K562 (cell line): ENCODE results near the gene FCHSD1. TPM values are rescaled to one million over a fixed set of nuclear protein-coding genes. Genes with fewer than 3 reads are reported as not detected.

Source experiments
- ATAC-seq: fragments of 200-7000 bp; cut with Tn5 transposase; 3 replicates; pipeline ENCODE4 v1.9.1; 2020; ENCODE audit warnings: moderate library complexity
- BruUV-seq: library from RNA; stranded (reverse); fragments of 400-500 nt; replicated peaks from 2 replicates; lab custom pipeline; 2021; lab: Mats Ljungman, UMichigan
- CTCF ChIA-PET: fragments of 300-600 bp; formaldehyde crosslinking; extraction: SDS; loops from one replicate; lab custom pipeline; 2021; ENCODE audit warnings: low intra/inter-chr PET ratio; lab: Yijun Ruan, JAX
- POLR2A ChIA-PET: fragments of 300-600, 350-650 bp; sonication (Branson Sonifier 250); formaldehyde crosslinking; extraction: SDS; loops from one replicate; lab custom pipeline; 2021; ENCODE audit warnings: antibody characterized with exemption, inconsistent platforms; lab: Yijun Ruan, JAX
- DNase-seq, 4 experiments: peaks; one replicate each; pipeline versions ENCODE4 v3.0.0 to v3.0.0-alpha.2; 2011 to 2018; ENCODE audit warnings: low spot score in 3 of 4, mixed read lengths in 3 of 4; ENCODE audit errors: extremely low read depth in 1 of 4
- FAIRE-seq: peaks from 2 replicates; lab custom pipeline; 2011; peaks lifted over from hg19 to GRCh38; lab: Jason Lieb, UNC
- H2AFZ ChIP-seq: 2 replicates; pipeline ENCODE4 v1.6.0; 2011; ENCODE audit warnings: low read depth, low read length, control low read depth, inconsistent platforms
- H3K27ac ChIP-seq: fragments of 200-600 bp; 3 replicates; pipeline ENCODE4 v1.8.0; 2011; ENCODE audit warnings: low read depth, mild to moderate bottlenecking, control low read depth, inconsistent platforms, low read length, moderate library complexity, mixed read lengths; ENCODE audit errors: extremely low read depth
- H3K27me3 ChIP-seq, 2 experiments: fragments of 300-600 bp in 1 of 2; 2 replicates in 1 of 2; 3 replicates in 1 of 2; pipeline versions ENCODE4 v1.6.0 to v1.8.0; 2011; ENCODE audit warnings: inconsistent platforms in 2 of 2, low read length in 2 of 2, mild to moderate bottlenecking in 1 of 2, mixed read lengths in 1 of 2, moderate library complexity in 1 of 2; ENCODE audit not compliant: control insufficient read depth in 2 of 2, insufficient read depth in 2 of 2
- H3K36me3 ChIP-seq: fragments of 300-600 bp; 3 replicates; pipeline ENCODE4 v1.8.0; 2011; ENCODE audit warnings: mild to moderate bottlenecking, low read length, inconsistent platforms; ENCODE audit not compliant: control insufficient read depth, insufficient read depth
- H3K4me1 ChIP-seq, 2 experiments: fragments of 200-600 bp in 1 of 2; replicated peaks in 1 of 2; 2 replicates in 1 of 2; 3 replicates in 1 of 2; pipeline versions ENCODE4 v1.5.1 to v1.8.0; 2011; ENCODE audit warnings: inconsistent platforms in 2 of 2, low read length in 2 of 2, mild to moderate bottlenecking in 1 of 2, mixed read lengths in 1 of 2, moderate library complexity in 1 of 2; ENCODE audit not compliant: control insufficient read depth in 2 of 2, insufficient read depth in 2 of 2
- H3K4me2 ChIP-seq: 2 replicates; pipeline ENCODE4 v1.6.1; 2011; ENCODE audit warnings: low read length, control low read depth, inconsistent platforms, mixed read lengths; ENCODE audit not compliant: insufficient read depth
- H3K4me3 ChIP-seq: fragments of 200-600 bp; sonication (generic), shearing (Covaris generic); 2 replicates; pipeline ENCODE4 v1.5.1; 2016; ENCODE audit warnings: control low read depth, inconsistent platforms
- H3K79me2 ChIP-seq: fragments of 200-600 bp; 3 replicates; pipeline ENCODE4 v1.8.0; 2011; ENCODE audit warnings: low read length, inconsistent platforms; ENCODE audit not compliant: control insufficient read depth, insufficient read depth
- H3K9ac ChIP-seq, 2 experiments: 2 replicates each; pipeline versions ENCODE4 v1.6.0 to v1.6.1; 2011; ENCODE audit warnings: low read depth in 2 of 2, low read length in 2 of 2, control low read depth in 1 of 2, inconsistent platforms in 1 of 2, mild to moderate bottlenecking in 1 of 2, mixed read lengths in 1 of 2; ENCODE audit not compliant: insufficient read depth in 1 of 2
- H3K9me1 ChIP-seq: one replicate; pipeline ENCODE4 v1.6.0; 2011; ENCODE audit warnings: inconsistent platforms, mild to moderate bottlenecking, low read length, moderate library complexity; ENCODE audit not compliant: control insufficient read depth, insufficient read depth
- H3K9me3 ChIP-seq: replicated peaks from 2 replicates; pipeline ENCODE4 v1.5.1; 2011; ENCODE audit warnings: low read depth, low read length, inconsistent platforms; ENCODE audit not compliant: control insufficient read depth, insufficient read depth
- H4K20me1 ChIP-seq: replicated peaks from 2 replicates; pipeline ENCODE4 v1.6.1; 2011; ENCODE audit warnings: low read length, inconsistent platforms, mixed read lengths; ENCODE audit not compliant: control insufficient read depth, insufficient read depth
- ARID1B ChIP-seq: fragments of 450-650 bp; IDR thresholded peaks from 2 replicates; pipeline ENCODE4 v1.6.1; 2016; ENCODE audit warnings: antibody characterized with exemption, mild to moderate bottlenecking, inconsistent platforms
- CHD1 ChIP-seq: fragments of 200-600 bp; sonication (generic); IDR thresholded peaks from one replicate; pipeline ENCODE4 v1.6.1; 2012; ENCODE audit warnings: mild to moderate bottlenecking, moderate library complexity, low read length, inconsistent platforms
- ETV6 ChIP-seq, 3 experiments: fragments of 150-350 bp in 1 of 3; sonication (generic) in 1 of 3; formaldehyde crosslinking in 1 of 3; IDR thresholded peaks; 2 replicates each; pipeline versions ENCODE4 v1.6.1 to v1.8.0; 2014 to 2022; ENCODE audit warnings: borderline replicate concordance in 2 of 3, low read depth in 2 of 3, antibody characterized with exemption in 1 of 3, low read length in 1 of 3, mild to moderate bottlenecking in 1 of 3, missing genetic modification reagents in 1 of 3
- FOXA1 ChIP-seq: fragments of 450-650 bp; IDR thresholded peaks from 2 replicates; pipeline ENCODE4 v1.6.1; 2016; ENCODE audit warnings: mild to moderate bottlenecking, borderline replicate concordance
- KDM4B ChIP-seq, 2 experiments: fragments of 450-650 bp in 1 of 2; sonication (generic) in 1 of 2; IDR thresholded peaks; 2 replicates each; pipeline ENCODE4 v1.6.1; 2016 to 2017; ENCODE audit warnings: borderline replicate concordance in 2 of 2, antibody characterized with exemption in 1 of 2, low read depth in 1 of 2, mild to moderate bottlenecking in 1 of 2
- PATZ1 ChIP-seq: fragments of 250-450 bp; sonication (Bioruptor Pico); IDR thresholded peaks from 2 replicates; pipeline ENCODE4 v1.5.0; 2020; ENCODE audit warnings: mild to moderate bottlenecking, borderline replicate concordance
- PHF21A ChIP-seq: fragments of 450-650 bp; IDR thresholded peaks from 2 replicates; pipeline ENCODE4 v1.6.1; 2017; ENCODE audit warnings: low read depth, borderline replicate concordance
- PHF8 ChIP-seq: fragments of 200-600 bp; sonication (generic); IDR thresholded peaks from 2 replicates; pipeline ENCODE4 v1.6.1; 2012; ENCODE audit warnings: mixed run types, mild to moderate bottlenecking, inconsistent platforms, low read length, moderate library complexity, borderline replicate concordance
- SNIP1 ChIP-seq: fragments of 450-650 bp; IDR thresholded peaks from 2 replicates; pipeline ENCODE4 v1.7.1; 2017; ENCODE audit warnings: low read depth, mild to moderate bottlenecking
- TEAD1 ChIP-seq, 2 experiments: fragments of 450-650 bp in 1 of 2; sonication (generic) in 1 of 2; formaldehyde crosslinking; IDR thresholded peaks; 2 replicates each; pipeline versions ENCODE4 v1.4.0 to v1.8.0; 2020 to 2022; ENCODE audit warnings: mild to moderate bottlenecking in 2 of 2, missing genetic modification reagents in 1 of 2
- THRB ChIP-seq: fragments of 450-650 bp; formaldehyde crosslinking; conservative IDR thresholded peaks from 2 replicates; pipeline ENCODE4 v1.4.0; 2022; ENCODE audit warnings: mild to moderate bottlenecking, missing genetic modification characterization
- ZNF584 ChIP-seq: fragments of 200-800 bp; sonication (Bioruptor generic); IDR thresholded peaks from 2 replicates; pipeline ENCODE4 v1.6.1; 2016; ENCODE audit warnings: low read depth, mild to moderate bottlenecking, missing genetic modification characterization, missing compliant biosample characterization
- ZNF589 ChIP-seq: fragments of 200-800 bp; sonication (Bioruptor generic); IDR thresholded peaks from 2 replicates; pipeline ENCODE4 v1.6.1; 2016; ENCODE audit warnings: low read depth, missing genetic modification characterization, missing compliant biosample characterization
- ZNF778 ChIP-seq: fragments of 450-650 bp; formaldehyde crosslinking; IDR thresholded peaks from 2 replicates; pipeline ENCODE4 v1.4.0; 2020; ENCODE audit warnings: mild to moderate bottlenecking, moderate library complexity
- WGBS: fragments of 100-300 bp; shearing (Covaris generic); methylation state at CpG from one replicate; pipeline ENCODE4 v1.1.6; 2016; ENCODE audit warnings: low coverage, mixed read lengths; ENCODE audit not compliant: insufficient coverage; ENCODE audit errors: missing lambda C conversion rate; 5-methylcytosine and 5-hydroxymethylcytosine counted together
- in situ Hi-C: fragments of 300-500 bp; cut with MboI; formaldehyde crosslinking; loops from 4 replicates; pipeline ENCODE4 v1.15.0; 2018; ENCODE audit warnings: inconsistent platforms, mixed read lengths
- intact Hi-C: fragments of 100-400 bp; cut with micrococcal nuclease; formaldehyde crosslinking; loops from 2 replicates; pipeline ENCODE4 v1.14.2; 2022
- polyA plus RNA-seq, 8 experiments: library from polyadenylated mRNA; depleted of rRNA in 4 of 8; stranded (reverse) in 5 of 8; unstranded in 3 of 8; fragments of >200 nt; fragmentation: Nextera tagmentation in 2 of 8; fragmentation: Illumina TruSeq in 1 of 8; extraction: Ambion mirVana in 2 of 8; extraction: Trizol in 1 of 8; gene quantifications; 2 replicates each; pipeline versions ENCODE4 v1.2.1 to v1.2.3, GENCODE V29; 2011 to 2014; ENCODE audit warnings: inconsistent platforms in 1 of 8, missing spikeins in 1 of 8
- total RNA-seq, 7 experiments: library from RNA; depleted of rRNA in 6 of 7; stranded (reverse); fragments of >200 nt in 6 of 7; fragmentation: Illumina TruSeq in 2 of 7; extraction: Trizol in 2 of 7; gene quantifications; 2 replicates each; pipeline versions ENCODE4 v1.2.1 to v1.2.3, GENCODE V29; 2011 to 2021; ENCODE audit warnings: low replicate concordance in 1 of 7

FCHSD1 gene
- total and polyA plus RNA-seq, 9 of the 15 experiments (the other 6 are each of a cell fraction or from before 2014, with no cell fraction given), result 0.35 to 37.5 (median 13.6) TPM

- in situ Hi-C loops (no loop called here), intact Hi-C loops (no loop called here)
- FAIRE-seq, result no peak
- H3K27ac ChIP-seq, result no peak overlapping the region
- H4K20me1 ChIP-seq, result no peaks in the 10 kb centered on the region; the same call in 1 of the 2 replicates
- ATAC-seq, result no peak
- CTCF ChIA-PET, result no interaction called here
- no peaks in the 10 kb centered on the region for H3K9me3 ChIP-seq
- H3K4me2 ChIP-seq, result no peak overlapping the region
- no peak overlapping the region for H2AFZ ChIP-seq
- TF ChIP-seq PATZ1 (CRISPR knock-in tag) (no peak), FOXA1 (no peak), PHF21A (no peak), THRB (CRISPR knock-in tag) (no peak), CHD1 (no peak), ZNF589 (CRISPR knock-in tag) (no peak), TEAD1 (CRISPR knock-in tag; IDR thresholded peaks at IDR 0.05) (no peak), ZNF584 (CRISPR knock-in tag) (no peak), KDM4B (IDR thresholded peaks at IDR 0.05; ENCODE audit: borderline replicate concordance in 2 of 2, low read depth in 1 of 2) (no peak), ZNF778 (CRISPR knock-in tag) (no peak), PHF8 (no peak), ETV6 (IDR thresholded peaks at IDR 0.05; ENCODE audit: borderline replicate concordance in 1 of 2, low read depth in 2 of 2, low read length in 1 of 2) (no peak), ETV6 (CRISPR knock-in tag; IDR thresholded peaks at IDR 0.05; ENCODE audit: borderline replicate concordance) (no peak), ARID1B (no peak), SNIP1 (no peak)
- TF ChIP-seq, all 486 proteins: peak for 0
- no peaks in the 10 kb centered on the region for H3K79me2 ChIP-seq
- POLR2A ChIA-PET, result interaction anchor here (0.6 to 1.1 kb wide), 2 partner anchors 8 to 10 kb away, joined by 3 to 5 read pairs; no protein-coding TSS in a partner anchor
- peaks cover 2 to 11% of the 10 kb centered on the region in 2 experiments; a peak in 2 of 5 replicates for H3K4me1 ChIP-seq
- DNase-seq, result no peak
- no peak overlapping the region for H3K4me3 ChIP-seq
- peak overlapping the region in 1 of 2 experiments; percentile 65; a peak in 1 of 4 replicates for H3K9ac ChIP-seq
- H3K36me3 ChIP-seq, result no peaks in the 10 kb centered on the region; the same call in 2 of the 3 replicates
- no peaks in the 10 kb centered on the region for H3K27me3 ChIP-seq
- WGBS, result 74% methylated on average over 16 of the region's 23 CpGs
- BruUV-seq, result no TSS peak
- H3K9me1 ChIP-seq, result no peaks in the 10 kb centered on the region
These were observed 21.0 kb upstream of the FCHSD1 start for GRCh38 chr5:141672071-141672840.
